ENCODE data around the gene NSG2.

NSG2 gene

GRCh38 chr5:174151599-174152181 is 106.2 kb downstream of the NSG2 start:
- H3K4me3 ChIP-seq (replicated peaks; ENCODE audit: low read depth, low read length), result no peak overlapping the region
- DNase-seq (ENCODE audit: extremely low read depth, low read depth), result no peak
- no peak for TF ChIP-seq CTCF (IDR thresholded peaks at IDR 0.05; ENCODE audit: low read depth, low read length, missing control alignments)

GRCh38 chr5:174154559-174154958 is 109.1 kb downstream of the NSG2 start:
- H3K4me3 ChIP-seq (replicated peaks; ENCODE audit: low read depth, low read length), result no peak overlapping the region
- no peak for TF ChIP-seq CTCF (IDR thresholded peaks at IDR 0.05; ENCODE audit: low read depth, low read length, missing control alignments)
- no peak for DNase-seq (ENCODE audit: extremely low read depth, low read depth)

GRCh38 chr5:174155281-174155680 is 109.8 kb downstream of the NSG2 start:
- no peak for TF ChIP-seq CTCF (IDR thresholded peaks at IDR 0.05; ENCODE audit: low read depth, low read length, missing control alignments)
- DNase-seq (ENCODE audit: extremely low read depth, low read depth), result no peak
- no peak overlapping the region for H3K4me3 ChIP-seq (replicated peaks; ENCODE audit: low read depth, low read length)

- DNase-seq (ENCODE audit: extremely low read depth, low read depth), result no peak
- no peak for TF ChIP-seq CTCF (IDR thresholded peaks at IDR 0.05; ENCODE audit: low read depth, low read length, missing control alignments)
- no peak overlapping the region for H3K4me3 ChIP-seq (replicated peaks; ENCODE audit: low read depth, low read length)
These were observed 110.2 kb downstream of the NSG2 start for GRCh38 chr5:174155706-174156105.

GRCh38 chr5:174157048-174157447 is 111.5 kb downstream of the NSG2 start:
- H3K4me3 ChIP-seq (replicated peaks; ENCODE audit: low read depth, low read length), result no peak overlapping the region
- DNase-seq (ENCODE audit: extremely low read depth, low read depth), result no peak
- TF ChIP-seq CTCF (IDR thresholded peaks at IDR 0.05; ENCODE audit: low read depth, low read length, missing control alignments), result no peak
